Upper lobe of left lung (tissue), 4 donors: ENCODE measurements around the gene ADGRV1.

ENCODE experiments used
- CTCF ChIP-seq, 6 experiments: fragments of 450-650 bp in 4 of 6; fragments of 200-600 bp in 2 of 6; sonication (generic) in 2 of 6; IDR thresholded peaks; one replicate each; pipeline ENCODE4 v1.5.1; 2016 to 2019; ENCODE audit warnings: antibody characterized with exemption in 6 of 6
- EP300 ChIP-seq, 4 donors: sonication (generic); formaldehyde crosslinking; IDR thresholded peaks; one replicate each; pipeline ENCODE4 v1.5.1; 2017; ENCODE audit warnings: antibody characterized with exemption in 4 of 4, control low read depth in 2 of 4

GRCh38 chr5:91032125-91032524 is 473.5 kb downstream of the ADGRV1 start:
- no peak for TF ChIP-seq CTCF (IDR thresholded peaks at IDR 0.05)
- TF ChIP-seq EP300 (IDR thresholded peaks at IDR 0.05), result no peak
